Neural progenitor cell (in vitro differentiated cells): ENCODE data around the gene TGM2.

Experiments
- CTCF ChIP-seq: fragments of 200-600 bp; sonication (generic); IDR thresholded peaks from 2 replicates; pipeline ENCODE4 v1.5.1; 2017; ENCODE audit warnings: antibody characterized with exemption, mild to moderate bottlenecking
- EZH2 ChIP-seq: fragments of 200-600 bp; sonication (generic); IDR thresholded peaks from 2 replicates; pipeline ENCODE4 v1.6.1; 2017; ENCODE audit warnings: antibody characterized with exemption, mild to moderate bottlenecking, moderate library complexity

GRCh38 chr20:38171675-38172043, 6.6 kb upstream of the TGM2 start:
- TF ChIP-seq CTCF: no peak
- no peak for TF ChIP-seq EZH2
